H1 (cell line): ENCODE measurements around the gene TNFAIP2. TPM values are rescaled to one million over a fixed set of nuclear protein-coding genes. Genes with fewer than 3 reads are reported as not detected.

Experiments used
- EGR1 ChIP-seq: IDR thresholded peaks from 2 replicates; pipeline ENCODE4 v1.6.1; 2011; ENCODE audit warnings: low read depth, low read length, borderline replicate concordance
- polyA plus RNA-seq, 7 experiments: library from polyadenylated mRNA; depleted of rRNA in 3 of 7; stranded (reverse) in 5 of 7; unstranded in 2 of 7; fragments of >200 nt in 5 of 7; fragments of 200-250 nt in 2 of 7; gene quantifications; 1 replicate in 5 of 7; 2 replicates in 1 of 7; 4 replicates in 1 of 7; pipeline versions ENCODE4 v1.2.1 to v1.2.3, GENCODE V29; 2011 to 2013; ENCODE audit warnings: missing spikeins in 2 of 7, mixed read lengths in 2 of 7
- total RNA-seq: library from RNA; stranded (reverse); fragmentation: NEBNext Ultra II Directional; extraction: Animal tissue kit (Norgen Biotek cat#: 25700); gene quantifications from 2 replicates; pipeline ENCODE4 v1.2.1, GENCODE V29; 2021

Gene TNFAIP2
- total and polyA plus RNA-seq, 2 of the 8 experiments (the other 6 are each of a cell fraction or from before 2014, with no cell fraction given): 28.3 to 34.5 TPM

- no peak for TF ChIP-seq EGR1
Observed at GRCh38 chr14:103135333-103136260, 12.3 kb downstream of the TNFAIP2 start (continued).
